ENCODE measurements around the gene ESYT2.
"Not testable (repeated sequence)": the region's sequence is repeated elsewhere in the genome, so short reads cannot be mapped to it uniquely, and the experiment has no call there.

Gene ESYT2

GRCh38 chr7:158716802-158717201, 112.5 kb downstream of the ESYT2 start:
- FAIRE-seq, result no peak

GRCh38 chr7:158710651-158711102, 118.6 kb downstream of the ESYT2 start:
- FAIRE-seq, result no peak

- FAIRE-seq, result no peak
These were observed 121.7 kb downstream of the ESYT2 start for GRCh38 chr7:158707610-158708009.

- FAIRE-seq, result no peak
These were observed 122.4 kb downstream of the ESYT2 start for GRCh38 chr7:158706710-158707590.

GRCh38 chr7:158706273-158706704, 123.0 kb downstream of the ESYT2 start:
- FAIRE-seq, result no peak

- FAIRE-seq, result no peak
These were observed 124.0 kb downstream of the ESYT2 start for GRCh38 chr7:158705234-158705850.

- no peak for FAIRE-seq
These were observed 124.6 kb downstream of the ESYT2 start, which contains the start of gene NCAPG2 for GRCh38 chr7:158704524-158705233. Gene NCAPG2 (minus strand): TSS chr7:158704804. CDS start chr7:158701899, 2,905 bp downstream.

- not testable (repeated sequence) for FAIRE-seq
These were observed 125.4 kb downstream of the ESYT2 start for GRCh38 chr7:158703679-158704523.

- no peak for FAIRE-seq
These were observed 126.4 kb downstream of the ESYT2 start for GRCh38 chr7:158702944-158703343.

- no peak for FAIRE-seq
These were observed 127.1 kb downstream of the ESYT2 start for GRCh38 chr7:158702196-158702595.

GRCh38 chr7:158700008-158700407, 129.3 kb downstream of the ESYT2 start:
- no peak for FAIRE-seq

- no peak for FAIRE-seq
These were observed 130.0 kb downstream of the ESYT2 start for GRCh38 chr7:158699341-158699740.

GRCh38 chr7:158698657-158699195, 130.6 kb downstream of the ESYT2 start:
- no peak for FAIRE-seq

- not testable (repeated sequence) for FAIRE-seq
These were observed 131.7 kb downstream of the ESYT2 start for GRCh38 chr7:158697597-158697996.

GRCh38 chr7:158695726-158696452, 133.4 kb downstream of the ESYT2 start:
- no peak for FAIRE-seq

- no peak for FAIRE-seq
These were observed 134.3 kb downstream of the ESYT2 start for GRCh38 chr7:158695056-158695455.

- FAIRE-seq, result no peak
These were observed 134.7 kb downstream of the ESYT2 start for GRCh38 chr7:158694650-158695049.

GRCh38 chr7:158689488-158689887, 139.8 kb downstream of the ESYT2 start:
- no peak for FAIRE-seq

GRCh38 chr7:158687406-158687805, 141.9 kb downstream of the ESYT2 start:
- no peak for FAIRE-seq

GRCh38 chr7:158685693-158686092, 143.6 kb downstream of the ESYT2 start:
- no peak for FAIRE-seq

GRCh38 chr7:158684329-158684728, 145.0 kb downstream of the ESYT2 start:
- FAIRE-seq, result no peak

All from endometrium (tissue), 2 donors.